Subcutaneous adipose tissue (tissue), 4 donors: Measurements from ENCODE around the gene TXNRD1. TPM values are rescaled to one million over a fixed set of nuclear protein-coding genes. Genes with fewer than 3 reads are reported as not detected.

ENCODE experiments used
- total RNA-seq, 4 donors: library from RNA; depleted of rRNA; stranded (reverse); fragments of >200 nt; gene quantifications; one replicate each; pipeline ENCODE4 v1.1.0, GENCODE V29; 2016
- TF ChIP-seq, protein P1 (sequence below): fragments of 450-650 bp; IDR thresholded peaks from one replicate; pipeline ENCODE4 v1.5.1; 2016; ENCODE audit warnings: low read depth, mild to moderate bottlenecking, control low read depth, antibody characterized with exemption, moderate library complexity

The TXNRD1 gene
- total RNA-seq, 4 donors from 2014 or later = 76.2 to 122 (median 83.3) TPM

DNA sequence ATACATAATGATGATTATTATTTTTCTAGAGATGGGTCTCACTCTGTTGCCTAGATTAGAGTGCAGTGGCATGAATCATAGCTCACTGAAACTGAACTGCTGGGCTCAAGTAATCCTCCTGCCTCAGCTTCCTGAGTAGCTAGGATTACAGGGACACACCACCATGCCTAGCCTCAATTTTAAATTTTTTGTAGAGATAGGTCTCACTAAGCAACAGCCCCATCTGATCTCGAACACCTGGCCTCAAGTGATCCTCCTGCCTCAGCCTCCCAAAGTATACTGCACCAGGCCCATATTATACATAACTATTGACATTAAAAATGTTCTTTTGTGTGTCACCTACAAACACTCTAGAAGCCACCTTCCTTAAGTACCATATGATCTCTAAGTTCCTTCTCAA lies 3.4 kb downstream of the TXNRD1 start:
- TF ChIP-seq, protein P1, sequence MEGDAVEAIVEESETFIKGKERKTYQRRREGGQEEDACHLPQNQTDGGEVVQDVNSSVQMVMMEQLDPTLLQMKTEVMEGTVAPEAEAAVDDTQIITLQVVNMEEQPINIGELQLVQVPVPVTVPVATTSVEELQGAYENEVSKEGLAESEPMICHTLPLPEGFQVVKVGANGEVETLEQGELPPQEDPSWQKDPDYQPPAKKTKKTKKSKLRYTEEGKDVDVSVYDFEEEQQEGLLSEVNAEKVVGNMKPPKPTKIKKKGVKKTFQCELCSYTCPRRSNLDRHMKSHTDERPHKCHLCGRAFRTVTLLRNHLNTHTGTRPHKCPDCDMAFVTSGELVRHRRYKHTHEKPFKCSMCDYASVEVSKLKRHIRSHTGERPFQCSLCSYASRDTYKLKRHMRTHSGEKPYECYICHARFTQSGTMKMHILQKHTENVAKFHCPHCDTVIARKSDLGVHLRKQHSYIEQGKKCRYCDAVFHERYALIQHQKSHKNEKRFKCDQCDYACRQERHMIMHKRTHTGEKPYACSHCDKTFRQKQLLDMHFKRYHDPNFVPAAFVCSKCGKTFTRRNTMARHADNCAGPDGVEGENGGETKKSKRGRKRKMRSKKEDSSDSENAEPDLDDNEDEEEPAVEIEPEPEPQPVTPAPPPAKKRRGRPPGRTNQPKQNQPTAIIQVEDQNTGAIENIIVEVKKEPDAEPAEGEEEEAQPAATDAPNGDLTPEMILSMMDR = no peak

DNA sequence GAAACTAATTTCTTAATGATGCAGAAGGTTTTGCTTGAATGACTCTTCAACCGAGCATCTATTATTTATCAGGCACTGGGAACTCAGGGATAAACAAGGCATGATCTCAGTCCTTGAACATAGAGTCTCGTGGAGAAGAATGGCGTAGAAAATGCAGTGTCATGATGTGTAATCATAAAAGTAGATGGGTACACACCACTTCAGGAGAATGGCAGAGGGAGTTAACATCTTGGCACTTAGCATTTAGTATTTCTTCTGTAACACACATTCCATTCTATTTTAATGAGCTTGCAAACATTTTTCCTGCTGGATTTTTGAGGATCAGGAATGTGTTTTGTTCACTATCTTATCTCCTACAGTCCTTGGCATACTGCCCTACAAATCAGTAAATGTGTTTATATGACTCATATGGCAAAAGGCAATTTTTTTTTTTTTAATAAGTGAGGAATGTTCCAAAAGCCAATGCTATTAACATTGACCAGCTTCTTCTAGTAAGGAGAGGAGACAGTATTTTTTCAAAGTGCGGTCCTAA lies 3.8 kb downstream of the TXNRD1 start:
- TF ChIP-seq, protein P1 = no peak

DNA sequence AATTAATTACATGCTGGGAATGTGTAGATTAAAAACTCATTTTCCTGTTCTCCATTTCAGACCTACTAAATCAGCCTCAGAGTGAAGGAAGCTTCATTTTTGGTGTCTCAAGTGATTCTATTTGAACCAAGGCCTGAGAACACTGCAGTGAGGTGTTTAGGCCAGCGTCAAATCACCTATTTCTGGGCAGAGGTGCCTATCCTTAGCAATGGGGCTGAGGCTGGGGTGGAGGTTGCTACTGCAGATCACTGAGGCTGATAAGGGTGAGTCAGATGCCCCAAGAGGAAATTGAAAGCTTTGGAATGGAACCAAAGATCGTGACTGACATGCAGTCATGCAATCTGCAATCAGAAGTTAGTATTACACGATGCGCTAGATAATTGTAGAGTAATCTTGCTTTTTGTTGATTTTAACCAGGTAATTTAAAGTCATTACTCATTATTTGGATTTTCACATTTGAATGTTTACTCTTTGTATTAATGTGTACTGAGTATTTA lies 4.4 kb downstream of the TXNRD1 start:
- TF ChIP-seq, protein P1 = no peak

DNA sequence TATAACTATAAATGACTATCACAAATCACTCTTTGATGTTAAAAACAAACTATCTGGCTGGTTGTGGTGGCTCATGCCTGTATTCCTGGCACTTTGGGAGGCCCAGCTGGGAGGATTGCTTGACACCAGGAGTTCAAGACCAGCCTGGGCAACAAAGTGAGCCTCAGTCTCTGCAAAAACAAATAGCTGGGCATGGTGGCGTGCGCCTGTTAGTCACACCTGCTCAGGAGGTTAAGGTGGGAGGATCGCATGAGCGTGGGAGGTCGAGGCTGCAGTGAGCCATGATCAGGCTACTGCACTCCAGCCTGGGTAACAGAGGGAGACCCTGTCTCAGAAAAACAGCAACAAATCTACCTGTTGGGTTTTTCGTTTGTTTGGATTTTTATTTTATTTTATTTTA lies 5.4 kb downstream of the TXNRD1 start:
- TF ChIP-seq, protein P1 = no peak

DNA sequence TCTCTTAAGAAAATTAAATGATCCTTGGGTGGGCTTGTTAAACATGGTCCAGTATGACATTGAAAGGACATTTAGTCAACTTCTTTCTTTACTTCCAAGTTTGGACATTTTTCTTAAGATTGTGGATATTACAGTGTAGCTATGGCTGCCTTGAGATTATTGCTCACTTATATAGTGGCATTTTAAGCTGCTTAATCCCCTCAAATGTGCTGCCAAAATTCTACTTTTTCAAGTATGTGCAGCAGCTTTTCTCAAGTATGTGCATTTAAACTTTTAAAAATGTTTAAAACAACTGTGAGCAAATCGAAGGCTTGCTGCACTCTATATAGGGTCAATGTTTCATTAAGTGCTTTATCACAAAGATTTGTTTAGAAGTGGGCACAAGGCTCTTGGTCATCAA lies 7.4 kb downstream of the TXNRD1 start:
- TF ChIP-seq, protein P1 = no peak

DNA sequence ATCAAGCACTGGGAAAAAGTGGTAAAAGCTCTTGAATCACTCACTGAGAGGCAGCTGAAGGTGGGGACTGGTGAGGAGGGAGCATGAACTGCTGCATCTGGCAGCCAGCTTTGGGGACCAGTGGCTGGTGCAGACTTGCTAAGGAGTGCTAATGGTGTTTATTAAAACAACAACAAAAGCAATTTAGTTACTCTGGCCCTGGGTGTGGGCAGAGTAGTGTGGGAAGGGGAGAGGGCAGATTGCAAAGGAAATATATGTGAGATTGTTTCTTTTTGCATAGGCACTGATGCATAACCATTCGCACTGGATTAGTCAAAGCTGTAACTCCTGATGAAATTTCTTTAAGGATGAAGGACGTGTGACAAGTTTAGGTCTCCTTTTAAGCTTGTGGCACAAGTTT lies 8.1 kb downstream of the TXNRD1 start:
- TF ChIP-seq, protein P1 = no peak

DNA sequence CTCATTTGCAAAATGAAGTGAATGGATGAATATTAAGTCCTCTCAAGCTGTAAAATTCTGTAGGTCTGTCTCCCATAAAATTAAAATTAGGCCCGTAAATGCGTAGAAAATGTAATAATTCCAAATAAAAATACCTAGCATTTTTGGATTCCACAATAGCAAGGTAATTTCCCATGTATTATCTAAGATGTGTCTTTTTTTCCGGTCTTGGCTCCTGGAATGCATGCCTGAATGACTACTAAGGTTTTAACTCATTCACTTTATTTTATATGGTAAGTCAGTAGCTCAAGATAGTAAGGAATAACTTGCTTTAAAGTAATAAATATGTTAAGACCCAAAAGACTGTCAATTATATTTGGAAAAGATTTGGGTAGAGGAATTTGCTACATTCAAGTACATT lies 11.1 kb downstream of the TXNRD1 start:
- TF ChIP-seq, protein P1 = no peak
